Measurements from ENCODE around the gene CUL2. TPM values are rescaled to one million over a fixed set of nuclear protein-coding genes. Genes with fewer than 3 reads are reported as not detected.

Gene CUL2
- total RNA-seq, 1 experiment from 2014 or later: 30.7 TPM

- Mint-ChIP-seq H3K9me3 (ENCODE audit: unreplicated experiment) (peaks cover 8% of the 10 kb centered on the region), H3K4me1 (ENCODE audit: insufficient read depth, unreplicated experiment) (no peaks in the 10 kb centered on the region), H3K36me3 (ENCODE audit: insufficient read depth, unreplicated experiment) (no peaks in the 10 kb centered on the region), H3K27me3 (ENCODE audit: insufficient read depth, unreplicated experiment) (no peaks in the 10 kb centered on the region), H3K4me3 (ENCODE audit: unreplicated experiment) (no peak overlapping the region), H3K27ac (ENCODE audit: low read depth, unreplicated experiment) (no peak overlapping the region)
- CTCF ChIA-PET: interaction anchor here (0.6 to 2.6 kb wide), 3 partner anchors 9 to 210 kb away, joined by 4 to 7 read pairs (median 4); no protein-coding TSS in a partner anchor
- POLR2A ChIA-PET: no interaction called here
- BruUV-seq (replicated peaks): no TSS peak
- DNase-seq (ENCODE audit: unreplicated experiment): no peak
- intact Hi-C loops (cut with micrococcal nuclease): no loop called here
- TF ChIP-seq CTCF (IDR thresholded peaks at IDR 0.05; ENCODE audit: unreplicated experiment): no peak
Observed at GRCh38 chr10:34985823-34986222, 104.3 kb downstream of the CUL2 start.

- TF ChIP-seq CTCF (IDR thresholded peaks at IDR 0.05; ENCODE audit: unreplicated experiment): no peak
- Mint-ChIP-seq H3K27me3 (ENCODE audit: insufficient read depth, unreplicated experiment) (no peaks in the 10 kb centered on the region), H3K4me3 (ENCODE audit: unreplicated experiment) (no peak overlapping the region), H3K4me1 (ENCODE audit: insufficient read depth, unreplicated experiment) (no peaks in the 10 kb centered on the region), H3K36me3 (ENCODE audit: insufficient read depth, unreplicated experiment) (no peaks in the 10 kb centered on the region), H3K27ac (ENCODE audit: low read depth, unreplicated experiment) (no peak overlapping the region), H3K9me3 (ENCODE audit: unreplicated experiment) (peaks cover 8% of the 10 kb centered on the region)
- ChIA-PET CTCF (interaction anchor here (0.6 to 2.6 kb wide), 4 partner anchors 9 to 210 kb away, joined by 4 to 7 read pairs (median 4); no protein-coding TSS in a partner anchor), POLR2A (no interaction called here)
- no peak for DNase-seq (ENCODE audit: unreplicated experiment)
- no TSS peak for BruUV-seq (replicated peaks)
- intact Hi-C loops (cut with micrococcal nuclease): no loop called here
Observed at GRCh38 chr10:34985146-34985545, 105.0 kb downstream of the CUL2 start.

GRCh38 chr10:34981844-34982243 is 108.3 kb downstream of the CUL2 start:
- no peaks in the 10 kb centered on the region for H3K36me3 Mint-ChIP-seq (ENCODE audit: insufficient read depth, unreplicated experiment)
- no peak for TF ChIP-seq CTCF (IDR thresholded peaks at IDR 0.05; ENCODE audit: unreplicated experiment)
- no peak for DNase-seq (ENCODE audit: unreplicated experiment)
- peaks cover 8% of the 10 kb centered on the region for H3K4me1 Mint-ChIP-seq (ENCODE audit: insufficient read depth, unreplicated experiment)
- intact Hi-C loops (cut with micrococcal nuclease): no loop called here
- CTCF ChIA-PET: interaction anchor here (0.7 kb wide), 1 partner anchor 315 kb away, joined by 3 read pairs; no protein-coding TSS in a partner anchor
- POLR2A ChIA-PET: no interaction called here
- H3K27ac Mint-ChIP-seq (ENCODE audit: low read depth, unreplicated experiment): no peak overlapping the region
- no peak overlapping the region for H3K4me3 Mint-ChIP-seq (ENCODE audit: unreplicated experiment)
- no peaks in the 10 kb centered on the region for H3K27me3 Mint-ChIP-seq (ENCODE audit: insufficient read depth, unreplicated experiment)
- BruUV-seq (replicated peaks): no TSS peak
- peaks cover 8% of the 10 kb centered on the region for H3K9me3 Mint-ChIP-seq (ENCODE audit: unreplicated experiment)

GRCh38 chr10:34979938-34980337 is 110.2 kb downstream of the CUL2 start:
- DNase-seq (ENCODE audit: unreplicated experiment): no peak
- Mint-ChIP-seq H3K27ac (ENCODE audit: low read depth, unreplicated experiment) (no peak overlapping the region), H3K4me3 (ENCODE audit: unreplicated experiment) (no peak overlapping the region), H3K36me3 (ENCODE audit: insufficient read depth, unreplicated experiment) (no peaks in the 10 kb centered on the region), H3K27me3 (ENCODE audit: insufficient read depth, unreplicated experiment) (no peaks in the 10 kb centered on the region), H3K9me3 (ENCODE audit: unreplicated experiment) (peaks cover 9% of the 10 kb centered on the region), H3K4me1 (ENCODE audit: insufficient read depth, unreplicated experiment) (peaks cover 8% of the 10 kb centered on the region)
- intact Hi-C loops (cut with micrococcal nuclease): no loop called here
- ChIA-PET CTCF (interaction anchor here (0.6 kb wide), 1 partner anchor 693 kb away, joined by 4 read pairs; no protein-coding TSS in a partner anchor), POLR2A (no interaction called here)
- BruUV-seq (replicated peaks): no TSS peak
- no peak for TF ChIP-seq CTCF (IDR thresholded peaks at IDR 0.05; ENCODE audit: unreplicated experiment)
